A172 (cell line): ENCODE results near the gene ZMAT5. TPM values are rescaled to one million over a fixed set of nuclear protein-coding genes. Genes with fewer than 3 reads are reported as not detected.

Experiments
- DNase-seq: peaks from one replicate; pipeline ENCODE4 v3.0.0-alpha.2; 2015; ENCODE audit warnings: low spot score
- total RNA-seq: library from RNA; depleted of rRNA; stranded (reverse); fragments of >200 nt; shearing (Covaris generic); gene quantifications from 2 replicates; pipeline ENCODE4 v1.2.3, GENCODE V29; 2014; rRNA removed

The ZMAT5 gene
- total RNA-seq, 1 experiment from 2014 or later, result 12.0 TPM

DNA sequence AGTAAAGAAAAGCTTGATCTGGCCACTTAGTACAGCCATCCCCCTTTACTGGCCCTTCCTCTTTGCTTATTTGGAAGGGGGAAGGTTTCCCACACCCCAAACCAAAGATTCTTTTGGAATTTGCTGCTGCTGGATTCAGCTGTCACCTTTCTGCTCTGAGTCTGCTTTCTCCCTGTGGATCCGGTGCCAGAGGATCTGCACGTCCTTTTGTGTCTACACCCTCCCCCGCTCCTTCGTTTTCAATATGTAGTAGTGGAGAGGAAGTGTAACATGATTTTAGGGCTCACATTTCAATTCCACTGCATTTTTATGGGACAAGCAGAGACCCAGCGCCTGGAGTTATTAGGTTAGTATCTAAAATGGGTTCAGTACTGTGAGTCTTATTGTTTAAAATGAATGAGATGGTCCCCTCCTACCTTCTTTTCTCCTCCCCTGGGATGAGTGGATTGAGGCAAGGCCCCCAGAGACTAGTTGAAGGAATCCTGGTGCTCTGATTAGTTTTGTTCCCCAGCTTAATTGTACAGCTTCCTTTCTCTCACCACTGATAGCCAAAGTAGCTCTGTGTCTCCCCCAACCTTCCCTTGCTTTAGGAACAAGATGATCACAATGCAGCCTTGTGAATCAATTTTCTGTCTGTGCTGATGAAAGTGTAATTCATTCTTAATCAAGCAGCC lies 77.5 kb downstream of the ZMAT5 start:
- no peak for DNase-seq

DNA sequence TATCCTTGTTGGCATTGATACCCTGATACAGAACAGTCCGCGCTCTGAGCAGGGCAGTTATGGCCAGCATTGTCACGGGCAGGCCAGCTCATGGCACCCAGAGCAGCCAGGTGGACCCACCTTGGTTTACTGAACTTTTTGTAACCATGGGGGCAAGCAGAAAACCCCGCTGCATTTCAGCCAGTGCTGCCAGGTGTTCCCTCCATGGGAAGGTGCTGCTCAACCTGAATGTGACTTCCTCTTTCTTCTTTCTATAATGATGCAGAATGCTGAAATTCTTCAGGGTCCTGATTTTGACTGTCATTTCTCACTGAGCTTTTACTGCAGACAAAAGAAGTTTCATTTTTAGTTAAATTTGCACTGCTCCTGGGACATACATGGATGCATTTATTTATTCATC lies 82.6 kb downstream of the ZMAT5 start:
- DNase-seq, result no peak

DNA sequence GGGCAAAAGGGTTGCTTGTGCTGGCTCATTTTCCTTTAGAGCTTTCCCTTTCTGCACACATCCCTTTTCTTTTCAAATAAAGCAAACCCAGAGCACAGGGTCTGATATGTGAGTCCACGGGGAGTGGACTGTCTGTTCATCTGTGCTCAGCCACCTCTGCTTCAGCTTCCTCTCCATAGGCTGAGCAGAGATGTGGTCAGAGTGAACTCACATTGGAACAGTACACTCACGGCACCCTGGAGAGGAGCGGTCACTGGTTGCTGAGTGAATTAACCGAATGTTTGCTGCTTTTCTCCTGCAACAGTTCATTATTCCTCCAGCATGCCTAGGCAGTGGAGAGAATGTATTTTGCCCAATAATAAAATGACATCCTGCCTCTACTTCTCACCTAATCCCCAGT lies 83.3 kb downstream of the ZMAT5 start:
- DNase-seq, result no peak

Other genes with a start within 250 kb of the ZMAT5 start
- 42.8 and 45.6 TPM in 2 replicates for gene THOC5, start 213.2 kb downstream of the ZMAT5 start, total RNA-seq
- 88.8 and 95.7 TPM in 2 replicates for gene NIPSNAP1, start 185.9 kb downstream of the ZMAT5 start, total RNA-seq
- gene NF2, start 163.4 kb downstream of the ZMAT5 start, total RNA-seq, result 3.7 and 5.3 TPM in 2 replicates
- gene CABP7, start 47.0 kb downstream of the ZMAT5 start, total RNA-seq, result 0.19 TPM in 2 replicates
- gene UQCR10, start 362 bp upstream of the ZMAT5 start, total RNA-seq, result 63.4 and 63.8 TPM in 2 replicates
- gene ASCC2, start 71.3 kb upstream of the ZMAT5 start, total RNA-seq, result 15.4 and 16.7 TPM in 2 replicates
- 8.1 and 9.4 TPM in 2 replicates for gene MTMR3, start 116.2 kb upstream of the ZMAT5 start, total RNA-seq